WI38 (cell line): Measurements from ENCODE around the gene PRPS1L1.

Source experiments
- H3K4me3 ChIP-seq: 2 replicates; pipeline ENCODE4 v1.5.1; 2011; ENCODE audit warnings: low read depth, mild to moderate bottlenecking, control low read depth, low read length
- CTCF ChIP-seq: IDR thresholded peaks from 2 replicates; pipeline ENCODE4 v1.5.1; 2012; ENCODE audit warnings: low read depth, mild to moderate bottlenecking, control low read depth, low read length

PRPS1L1 gene

GRCh38 chr7:18053177-18053928 is 25.7 kb upstream of the PRPS1L1 start:
- no peak for TF ChIP-seq CTCF
- H3K4me3 ChIP-seq = no peak overlapping the region

DNA sequence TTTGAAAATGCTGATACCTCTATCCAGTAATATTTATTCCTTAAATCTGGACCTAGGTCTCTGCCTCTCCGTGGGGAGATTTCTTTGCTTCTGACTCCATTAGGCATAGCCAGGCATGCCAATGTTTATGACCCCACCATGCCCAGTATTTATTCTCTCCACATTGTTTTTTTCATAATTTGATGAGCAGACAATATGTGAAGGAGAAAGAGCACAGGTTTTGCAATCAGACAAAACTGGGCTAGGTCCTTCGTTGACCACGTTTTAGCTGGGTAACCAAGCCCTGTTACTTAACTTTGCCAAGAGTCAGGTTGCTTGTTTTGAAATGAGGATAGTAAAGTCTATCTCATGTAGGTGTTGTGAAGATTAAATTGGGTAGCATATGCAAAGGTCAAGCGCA is 21.6 kb upstream of the PRPS1L1 start:
- TF ChIP-seq CTCF = no peak
- no peak overlapping the region for H3K4me3 ChIP-seq

- no peak for TF ChIP-seq CTCF
- no peak overlapping the region for H3K4me3 ChIP-seq
Measured at GRCh38 chr7:18046601-18047000, 19.0 kb upstream of the PRPS1L1 start.

GRCh38 chr7:18045171-18045570 is 17.5 kb upstream of the PRPS1L1 start:
- H3K4me3 ChIP-seq = no peak overlapping the region
- TF ChIP-seq CTCF = no peak

- no peak overlapping the region for H3K4me3 ChIP-seq
- TF ChIP-seq CTCF = no peak
Measured at GRCh38 chr7:18041191-18041590, 13.5 kb upstream of the PRPS1L1 start.

DNA sequence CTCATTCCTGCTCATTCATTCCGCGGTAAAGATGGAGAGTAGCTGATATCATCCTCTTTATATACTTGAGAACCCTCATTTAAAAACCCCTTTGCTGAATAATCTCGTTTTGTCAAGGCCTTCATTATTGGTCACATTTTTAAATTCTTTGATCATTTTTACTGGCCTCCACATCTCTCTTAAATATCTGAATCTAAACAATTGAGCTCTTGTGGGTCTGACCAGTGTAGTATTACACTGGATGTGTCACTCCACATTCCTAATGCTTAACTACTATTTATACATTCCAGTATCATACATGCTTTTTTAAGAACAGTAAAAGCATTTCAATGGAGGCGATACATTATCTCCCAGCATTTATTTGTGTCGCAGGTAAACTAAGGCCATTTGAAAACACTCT is 12.6 kb upstream of the PRPS1L1 start:
- no peak overlapping the region for H3K4me3 ChIP-seq
- TF ChIP-seq CTCF = no peak

DNA sequence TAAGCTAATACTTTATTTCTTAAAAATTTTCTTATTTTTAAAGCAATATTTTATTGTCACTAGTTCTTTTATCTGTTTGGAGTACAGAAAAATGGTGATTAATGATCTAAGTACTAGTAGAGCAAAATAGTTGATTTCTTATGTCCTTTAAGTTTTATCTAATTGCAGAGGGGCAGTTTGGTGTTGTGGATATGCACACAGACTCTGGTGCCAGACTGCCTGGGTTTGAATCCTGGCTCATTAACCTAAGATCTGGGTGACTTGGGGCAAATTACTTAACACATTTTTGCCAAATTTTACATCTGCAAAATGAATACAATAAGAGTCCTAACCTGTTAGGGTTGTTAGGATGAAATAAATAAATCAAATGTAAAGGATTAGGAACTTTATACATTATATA is 10.7 kb upstream of the PRPS1L1 start:
- no peak for TF ChIP-seq CTCF
- H3K4me3 ChIP-seq = no peak overlapping the region
